ENCODE results near the gene ANAPC7.
"Not testable (repeated sequence)": the region's sequence is repeated elsewhere in the genome, so short reads cannot be mapped to it uniquely, and the experiment has no call there.

The ANAPC7 gene

GRCh38 chr12:110403146-110403975 is at the start of gene ANAPC7:
Gene ANAPC7, minus strand, starts transcription at chr12:110403708. Its CDS starts 81 bp downstream, at chr12:110403627.
- peak; percentile 96 to 97 (median 96) for DNase-seq

GRCh38 chr12:110451263-110451662 is 47.8 kb upstream of the ANAPC7 start:
- DNase-seq = no peak

GRCh38 chr12:110449799-110450497 is 46.4 kb upstream of the ANAPC7 start, which contains the start of gene ARPC3:
Gene ARPC3, minus strand, starts transcription at chr12:110450337. Its CDS starts 77 bp downstream, at chr12:110450260.
- DNase-seq = peak; percentile 97 to 99 (median 98)

- DNase-seq = peak in 2 of 3 donors; percentile 36 to 53
These were observed 40.9 kb upstream of the ANAPC7 start for GRCh38 chr12:110444455-110444854.

GRCh38 chr12:110436231-110436630 is 32.7 kb upstream of the ANAPC7 start:
- DNase-seq = no peak

GRCh38 chr12:110431957-110432587 is 28.6 kb upstream of the ANAPC7 start:
- no peak for DNase-seq

- DNase-seq = not testable (repeated sequence)
These were observed 26.2 kb upstream of the ANAPC7 start for GRCh38 chr12:110429676-110430075.

- DNase-seq = no peak
These were observed 22.9 kb upstream of the ANAPC7 start for GRCh38 chr12:110426406-110426805.

GRCh38 chr12:110424237-110424636 is 20.7 kb upstream of the ANAPC7 start:
- no peak for DNase-seq

GRCh38 chr12:110421701-110422100 is 18.2 kb upstream of the ANAPC7 start:
- no peak for DNase-seq

- no peak for DNase-seq
These were observed 17.7 kb upstream of the ANAPC7 start for GRCh38 chr12:110421159-110421661.

GRCh38 chr12:110420644-110421043 is 17.1 kb upstream of the ANAPC7 start:
- not testable (repeated sequence) for DNase-seq

- DNase-seq = peak; percentile 15 to 52 (median 49)
These were observed 13.6 kb upstream of the ANAPC7 start for GRCh38 chr12:110417113-110417512.

- DNase-seq = not testable (repeated sequence)
These were observed 6.6 kb upstream of the ANAPC7 start for GRCh38 chr12:110410086-110410485.

- DNase-seq = not testable (repeated sequence)
These were observed 1.7 kb upstream of the ANAPC7 start for GRCh38 chr12:110405126-110405662.

- peak; percentile 80 to 88 (median 87) for DNase-seq
These were observed 621 bp upstream of the ANAPC7 start for GRCh38 chr12:110403976-110404682.

- DNase-seq = no peak
These were observed 20.8 kb downstream of the ANAPC7 start for GRCh38 chr12:110382683-110383082.

GRCh38 chr12:110379631-110380030 is 23.9 kb downstream of the ANAPC7 start:
- DNase-seq = peak; percentile 16 to 38 (median 33)

GRCh38 chr12:110379197-110379596 is 24.3 kb downstream of the ANAPC7 start:
- DNase-seq = peak; percentile 29 to 60 (median 55)

- DNase-seq = peak in 1 of 3 donors; percentile 19
These were observed 25.2 kb downstream of the ANAPC7 start for GRCh38 chr12:110378131-110378790.

GRCh38 chr12:110373962-110374611 is 29.4 kb downstream of the ANAPC7 start:
- no peak for DNase-seq
